Kasumi-1 (cell line): ENCODE results near the gene RPL32.
"Not testable (repeated sequence)": the region's sequence is repeated elsewhere in the genome, so short reads cannot be mapped to it uniquely, and the experiment has no call there.

Source experiments
- DNase-seq, 2 experiments: peaks; one replicate each; lab custom pipeline; 2025; lab: John Stamatoyannopoulos, UW

Gene RPL32

GRCh38 chr3:12841149-12841969 lies at the start of gene RPL32:
TSS of gene RPL32 (minus strand) at chr3:12841565. CDS start at chr3:12840237, 1,328 bp downstream.
- DNase-seq: peak; percentile 97 to 98

- DNase-seq: no peak
These were observed 49.4 kb upstream of the RPL32 start for GRCh38 chr3:12890610-12891390.

DNA sequence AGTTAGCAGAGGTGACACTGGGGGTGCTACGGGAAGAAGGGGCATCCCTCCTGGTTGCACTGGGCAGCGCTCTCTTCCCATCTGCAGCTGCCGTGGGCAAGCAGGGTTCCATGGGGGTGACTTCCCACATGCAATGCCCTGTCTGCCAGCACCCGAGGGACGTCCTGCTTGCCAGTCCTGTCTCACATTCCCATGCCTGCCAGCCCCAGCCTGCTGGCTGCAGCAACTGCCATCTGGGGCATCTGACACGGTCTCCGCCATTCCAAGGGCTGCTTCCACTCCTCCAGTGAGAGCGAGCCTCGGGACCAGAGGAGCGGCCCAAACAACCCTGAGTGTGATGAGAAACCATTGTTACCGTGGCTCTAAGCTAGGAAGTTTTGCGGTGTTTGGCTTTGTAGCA lies 45.4 kb upstream of the RPL32 start:
- no peak for DNase-seq

- peak in 1 of 2 experiments; percentile 10 for DNase-seq
These were observed 44.8 kb upstream of the RPL32 start for GRCh38 chr3:12886106-12886679.

DNA sequence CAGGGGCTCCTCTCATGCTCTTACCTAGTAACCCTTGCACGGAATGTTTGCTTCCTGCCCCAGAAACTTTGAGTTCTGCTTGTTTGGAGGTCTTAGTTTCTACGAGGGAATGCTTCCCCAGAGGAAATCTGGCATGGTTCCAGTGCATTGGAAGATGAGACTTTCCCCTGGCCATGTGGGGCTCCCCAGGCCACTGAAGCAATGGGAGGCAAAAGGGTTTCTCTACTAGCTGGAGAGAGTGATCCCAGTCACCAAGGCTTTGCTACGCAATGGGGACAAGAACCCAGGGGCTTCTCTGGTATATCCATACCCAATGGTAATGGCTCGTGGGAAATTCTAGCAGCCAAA lies 44.2 kb upstream of the RPL32 start:
- DNase-seq: no peak

DNA sequence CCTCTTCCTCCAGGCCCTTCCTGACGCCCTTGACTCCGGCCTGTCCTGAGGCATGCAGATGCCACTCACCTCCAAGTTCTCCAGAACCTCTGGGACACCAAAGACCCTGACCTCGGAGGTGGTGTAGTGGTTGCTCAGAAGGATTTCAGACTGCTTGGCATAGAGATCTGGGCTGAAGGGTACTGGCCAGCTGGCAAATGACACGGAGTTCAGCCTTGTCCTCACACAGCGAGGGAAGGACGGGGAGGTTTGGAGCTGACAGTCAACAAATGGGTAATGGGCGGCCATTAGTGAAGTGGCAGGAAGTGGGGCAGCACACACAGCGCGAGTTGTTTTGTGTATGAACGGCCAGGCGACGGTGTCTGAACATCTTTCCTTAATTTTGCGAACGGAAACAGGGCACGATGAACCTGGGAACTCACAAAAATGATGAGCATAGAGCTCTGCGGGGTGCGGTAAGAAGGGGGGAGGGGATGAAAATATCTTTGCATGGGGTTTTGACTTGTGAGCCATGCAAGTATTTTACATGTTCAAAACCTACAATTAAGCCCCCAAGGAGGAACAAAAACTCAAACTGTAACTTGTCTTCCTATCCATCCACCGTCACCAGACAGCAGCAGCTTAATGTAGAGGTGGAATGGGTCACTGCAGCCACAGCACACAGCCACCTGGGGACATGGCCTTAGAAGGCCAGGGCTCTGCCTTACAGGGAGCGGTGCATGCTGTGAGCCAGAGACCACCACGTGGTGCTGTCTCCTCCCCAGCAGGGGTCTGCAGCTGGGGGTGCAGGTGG lies 43.6 kb upstream of the RPL32 start:
- no peak for DNase-seq

GRCh38 chr3:12884186-12884680 lies 42.9 kb upstream of the RPL32 start:
- no peak for DNase-seq

GRCh38 chr3:12882336-12883310 lies 41.3 kb upstream of the RPL32 start:
- DNase-seq: no peak

GRCh38 chr3:12881858-12882257 lies 40.5 kb upstream of the RPL32 start:
- DNase-seq: not testable (repeated sequence)

GRCh38 chr3:12879191-12879815 lies 37.9 kb upstream of the RPL32 start:
- DNase-seq: no peak

DNA sequence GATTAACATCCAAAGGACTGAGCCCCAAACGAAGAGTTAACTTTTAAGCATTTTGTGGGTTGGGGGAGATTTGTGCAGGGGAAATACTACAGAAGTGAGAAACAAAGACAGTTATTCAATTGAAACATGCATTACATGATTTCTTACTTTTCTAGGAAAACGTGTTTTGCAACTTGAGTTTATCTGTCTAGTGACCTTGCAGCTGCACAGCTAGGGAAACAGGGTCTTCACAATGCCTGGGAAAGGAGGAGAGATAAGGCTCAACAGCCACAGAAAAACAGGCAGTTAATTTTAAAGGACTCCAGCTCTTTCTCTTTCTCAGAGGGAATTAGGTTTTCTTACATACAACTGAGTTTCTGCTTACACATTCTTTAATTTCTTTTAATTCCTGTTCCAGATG lies 37.4 kb upstream of the RPL32 start:
- not testable (repeated sequence) for DNase-seq

DNA sequence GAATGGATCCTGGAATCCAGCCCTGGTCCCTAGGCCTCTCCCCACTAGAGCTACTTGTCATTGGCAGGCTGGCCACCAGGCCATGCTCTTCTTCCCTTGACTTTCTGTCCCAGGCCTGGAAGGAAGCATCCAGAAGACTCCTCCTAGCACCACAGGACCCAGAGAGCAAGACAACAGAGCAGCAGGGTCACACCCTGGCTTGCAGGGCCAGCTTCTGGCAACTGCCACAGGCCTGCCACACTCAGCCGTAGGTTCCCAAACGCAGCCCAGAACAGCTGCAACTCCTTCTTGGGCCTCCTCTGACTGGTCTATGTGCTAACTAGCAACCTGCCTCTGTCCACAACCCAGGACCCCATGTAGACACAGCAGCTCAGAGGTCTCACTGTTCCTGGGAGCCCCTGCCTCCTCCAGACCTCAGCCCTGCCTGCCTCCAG lies 36.8 kb upstream of the RPL32 start:
- DNase-seq: no peak

DNA sequence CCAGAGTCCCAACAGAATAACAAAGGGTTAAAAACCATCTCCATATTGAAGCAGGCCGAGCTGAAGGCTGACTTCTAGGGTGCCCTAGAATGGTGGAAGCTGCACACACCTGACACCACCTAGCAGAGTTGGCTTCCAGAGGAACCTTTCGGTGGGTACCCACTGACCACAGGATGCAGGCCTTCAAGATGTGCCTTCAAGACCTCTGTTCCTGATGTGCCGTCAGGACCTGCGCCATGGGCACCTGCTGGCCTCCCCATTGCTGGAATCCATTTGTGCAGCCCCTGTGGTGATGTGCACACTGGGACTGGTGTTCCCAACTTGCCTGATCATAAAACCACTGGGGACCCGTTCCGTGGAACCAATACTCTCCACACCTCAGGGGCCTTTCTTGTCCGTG lies 35.7 kb upstream of the RPL32 start:
- no peak for DNase-seq

GRCh38 chr3:12875857-12876836 lies 34.8 kb upstream of the RPL32 start:
- no peak for DNase-seq

DNA sequence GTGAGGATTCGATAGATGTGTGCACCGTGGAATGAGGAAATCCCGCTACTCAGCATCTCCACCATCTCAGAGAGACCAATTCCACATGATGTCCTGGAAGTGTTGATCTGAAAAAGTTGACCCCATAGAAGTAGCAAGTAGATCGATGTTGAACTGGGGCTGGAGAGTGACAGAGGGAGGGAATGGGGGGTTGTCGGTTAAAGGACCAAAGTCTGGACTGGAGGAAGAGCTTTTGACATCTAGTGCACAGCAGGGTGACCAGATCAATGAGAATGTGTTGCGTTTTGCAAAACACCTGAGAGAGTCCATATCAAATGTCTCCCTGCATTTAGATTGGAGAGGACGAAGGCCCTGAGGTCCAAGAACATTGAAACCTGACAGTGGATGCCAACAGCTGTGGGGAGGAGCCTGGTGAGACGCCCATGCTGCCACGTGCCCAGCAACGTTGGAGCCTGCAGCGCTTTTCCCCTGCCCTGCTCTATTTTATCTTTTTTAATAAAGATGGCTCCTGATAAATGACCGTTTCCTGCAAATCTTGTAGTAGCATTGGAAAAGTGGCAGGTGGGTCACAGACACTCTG lies 30.1 kb upstream of the RPL32 start:
- DNase-seq: no peak

GRCh38 chr3:12870942-12871341 lies 29.6 kb upstream of the RPL32 start:
- DNase-seq: no peak

DNA sequence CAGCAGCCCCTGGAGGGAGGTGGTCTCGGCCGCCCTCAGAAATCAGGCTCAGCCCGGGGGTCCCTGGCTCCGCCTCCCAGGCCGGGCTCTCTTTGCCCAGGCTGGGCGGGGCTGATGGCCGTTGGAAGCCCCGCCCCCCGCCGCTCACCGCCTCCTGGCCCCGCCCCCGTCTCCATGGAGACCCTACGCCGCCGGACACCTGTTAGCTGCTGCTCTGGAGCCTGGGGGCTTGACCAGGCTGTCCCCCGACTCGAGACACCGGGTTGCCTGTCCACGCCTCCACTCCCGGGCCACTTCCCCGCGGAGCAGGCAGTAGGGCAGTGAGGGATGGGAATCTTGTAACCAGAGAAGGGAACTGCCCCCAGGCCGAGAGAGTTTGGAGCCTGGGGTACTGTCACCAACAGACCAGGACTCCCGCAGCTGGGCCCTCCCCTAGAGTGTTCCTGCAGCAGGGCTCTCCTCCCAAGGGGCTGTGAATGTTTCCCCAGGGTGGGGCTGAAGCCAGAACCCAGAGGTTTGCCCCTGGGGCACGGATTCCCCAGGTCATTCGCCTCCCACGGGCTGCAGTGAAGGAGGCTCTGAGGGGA lies 27.8 kb upstream of the RPL32 start:
- DNase-seq: no peak
